Measurements from ENCODE around the gene CSNK1E. TPM values are rescaled to one million over a fixed set of nuclear protein-coding genes. Genes with fewer than 3 reads are reported as not detected.

The CSNK1E gene
- total and polyA plus RNA-seq, 5 experiments from 2014 or later: 9.1 to 116 (median 16.1) TPM

DNA sequence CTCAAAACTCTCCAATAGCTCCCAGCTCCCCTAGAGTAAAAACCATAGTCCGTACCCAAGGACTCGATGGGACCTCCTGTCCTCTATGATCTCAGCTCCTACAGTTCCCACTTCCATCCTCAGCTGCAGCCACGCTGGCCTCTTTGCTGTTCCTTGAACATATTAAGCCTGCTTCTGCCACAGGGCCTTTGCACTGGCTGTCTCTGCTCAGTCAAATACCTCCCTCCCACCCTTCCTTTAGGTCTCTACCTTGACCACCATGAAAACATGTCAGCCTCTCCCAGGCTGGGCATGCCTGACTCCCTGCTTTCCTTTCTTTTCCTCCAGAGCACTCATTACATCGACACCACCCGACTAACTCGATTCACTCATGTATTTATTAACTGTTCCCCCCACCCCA is 69.0 kb downstream of the CSNK1E start:
- Mint-ChIP-seq H3K9me3 (peaks cover 0 to 3% (median 0%) of the 10 kb centered on the region in 9 donors), H3K27me3 (no peaks in the 10 kb centered on the region), H3K4me1 (peaks cover 2 to 11% (median 7%) of the 10 kb centered on the region in 4 donors), H3K27ac (peak overlapping the region in 1 of 10 donors; percentile 7), H3K36me3 (peaks cover 0 to 34% (median 16%) of the 10 kb centered on the region in 3 donors), H3K4me3 (no peak overlapping the region)
- ATAC-seq (no peak), DNase-seq (no peak)
- POLR2A ChIA-PET: no interaction called here

DNA sequence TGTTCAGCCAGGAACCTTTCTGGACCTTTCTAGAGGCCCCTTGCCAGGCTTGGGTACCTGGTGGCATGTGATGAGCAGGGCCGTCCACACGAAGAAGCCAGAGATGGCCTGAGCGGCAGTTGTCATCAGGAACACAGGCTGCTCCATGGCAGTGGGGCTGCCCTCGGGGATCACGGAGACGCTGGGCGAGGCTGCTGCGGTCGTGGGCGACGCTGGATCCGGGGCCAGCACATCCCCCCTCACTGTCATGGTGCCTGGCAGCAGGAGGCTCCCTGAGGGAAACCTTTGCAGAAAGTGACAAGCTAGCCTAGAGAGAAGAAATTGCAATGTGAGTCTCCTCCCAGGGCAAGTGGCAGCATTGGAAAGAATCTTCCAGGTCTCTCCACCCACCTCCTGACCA is 69.5 kb downstream of the CSNK1E start:
- peaks cover 0 to 3% (median 0%) of the 10 kb centered on the region in 9 donors for H3K9me3 Mint-ChIP-seq
- peaks cover 0 to 34% (median 16%) of the 10 kb centered on the region in 3 donors for H3K36me3 Mint-ChIP-seq
- H3K27me3 Mint-ChIP-seq: no peaks in the 10 kb centered on the region
- H3K27ac Mint-ChIP-seq: peak overlapping the region in 2 of 10 donors; percentile 2 to 28
- ATAC-seq (no peak), DNase-seq (no peak)
- H3K4me1 Mint-ChIP-seq: peaks cover 2 to 11% (median 7%) of the 10 kb centered on the region in 4 donors
- no peak overlapping the region for H3K4me3 Mint-ChIP-seq
- POLR2A ChIA-PET: no interaction called here

DNA sequence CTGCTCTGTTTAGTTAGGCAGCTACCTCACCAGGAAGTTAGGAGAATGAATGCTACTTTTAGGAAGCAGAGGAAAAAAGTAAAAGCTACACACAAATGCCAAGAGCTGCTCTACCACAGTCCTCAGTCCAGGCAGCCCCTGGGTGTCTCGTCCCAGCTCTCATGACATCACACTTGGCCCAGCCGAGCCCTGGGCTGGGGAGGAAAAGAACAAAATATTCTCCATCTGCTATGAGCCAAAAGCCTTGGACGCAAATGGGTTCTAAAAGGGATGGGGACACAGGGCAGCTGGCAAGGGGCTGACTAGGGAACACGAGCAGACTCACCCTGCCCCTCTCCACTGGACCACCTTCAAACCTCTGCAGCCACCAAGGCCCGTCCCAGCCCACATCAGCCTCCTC is 70.5 kb downstream of the CSNK1E start:
- H3K9me3 Mint-ChIP-seq: peaks cover 0 to 3% (median 0%) of the 10 kb centered on the region in 9 donors
- POLR2A ChIA-PET: no interaction called here
- peaks cover 0 to 39% (median 16%) of the 10 kb centered on the region in 3 donors for H3K36me3 Mint-ChIP-seq
- H3K4me1 Mint-ChIP-seq: peaks cover 2 to 11% (median 5%) of the 10 kb centered on the region in 4 donors
- H3K4me3 Mint-ChIP-seq: no peak overlapping the region
- H3K27me3 Mint-ChIP-seq: no peaks in the 10 kb centered on the region
- no peak overlapping the region for H3K27ac Mint-ChIP-seq
- ATAC-seq: no peak
- no peak for DNase-seq

DNA sequence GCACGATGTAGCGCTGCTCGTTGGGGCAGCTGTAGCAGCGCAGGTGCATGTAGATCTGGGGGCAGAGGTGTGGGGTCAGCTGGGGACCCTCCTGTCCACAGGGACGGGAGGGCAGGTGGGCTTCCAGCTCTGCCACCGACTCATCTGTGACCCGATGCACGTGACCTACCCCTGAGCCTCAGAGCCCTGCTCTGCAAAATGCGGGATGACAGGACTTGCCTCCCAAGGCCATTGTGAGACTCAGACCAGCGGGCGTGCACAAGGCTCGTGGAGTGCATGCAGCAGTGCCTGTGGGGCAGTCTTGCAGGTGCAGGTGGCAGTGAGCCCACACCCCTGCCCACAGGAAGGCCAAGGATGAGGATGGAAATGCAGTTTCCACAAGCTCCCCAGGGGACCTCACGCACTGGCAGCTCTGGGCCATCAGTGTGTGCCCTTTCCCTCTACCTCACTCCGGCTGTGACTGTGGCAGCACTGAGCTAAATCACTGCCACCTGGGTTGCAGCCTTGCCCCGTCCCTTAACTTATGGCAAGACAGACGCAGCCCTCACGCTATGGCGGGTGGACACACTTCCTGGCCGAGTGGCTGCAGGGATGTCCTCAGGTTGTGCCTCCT is 71.1 kb downstream of the CSNK1E start:
- Mint-ChIP-seq H3K36me3 (peaks cover 0 to 41% (median 16%) of the 10 kb centered on the region in 3 donors), H3K27ac (no peak overlapping the region), H3K4me3 (no peak overlapping the region), H3K27me3 (no peaks in the 10 kb centered on the region), H3K9me3 (peaks cover 0 to 3% (median 0%) of the 10 kb centered on the region in 9 donors), H3K4me1 (peaks cover 2 to 11% (median 5%) of the 10 kb centered on the region in 4 donors)
- ATAC-seq (no peak), DNase-seq (no peak)
- POLR2A ChIA-PET: no interaction called here

DNA sequence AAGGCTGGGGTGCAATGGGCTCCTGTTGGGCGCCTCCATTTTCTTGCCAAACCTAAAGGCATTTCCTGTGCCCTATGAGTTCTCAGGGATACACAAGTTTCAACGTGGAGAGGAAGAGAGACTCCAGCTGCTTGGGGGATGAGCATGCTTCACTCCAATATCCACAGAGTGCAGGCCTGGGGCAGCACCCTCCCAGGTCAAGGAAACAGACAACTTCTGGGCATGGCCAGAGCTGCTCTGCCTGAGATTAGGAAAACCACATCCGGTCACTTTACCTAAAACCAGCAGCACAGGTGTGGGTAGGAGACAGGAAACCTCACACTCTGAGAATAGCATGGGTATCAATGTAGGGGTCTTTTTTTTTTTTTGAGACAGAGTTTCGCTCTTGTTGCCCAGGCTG is 73.1 kb downstream of the CSNK1E start:
- Mint-ChIP-seq H3K36me3 (peaks cover 0 to 51% (median 10%) of the 10 kb centered on the region in 3 donors), H3K9me3 (no peaks in the 10 kb centered on the region), H3K4me1 (peaks cover 0 to 10% (median 4%) of the 10 kb centered on the region in 4 donors), H3K27ac (no peak overlapping the region), H3K27me3 (no peaks in the 10 kb centered on the region), H3K4me3 (no peak overlapping the region)
- DNase-seq (no peak), ATAC-seq (no peak)
- POLR2A ChIA-PET: no interaction called here

DNA sequence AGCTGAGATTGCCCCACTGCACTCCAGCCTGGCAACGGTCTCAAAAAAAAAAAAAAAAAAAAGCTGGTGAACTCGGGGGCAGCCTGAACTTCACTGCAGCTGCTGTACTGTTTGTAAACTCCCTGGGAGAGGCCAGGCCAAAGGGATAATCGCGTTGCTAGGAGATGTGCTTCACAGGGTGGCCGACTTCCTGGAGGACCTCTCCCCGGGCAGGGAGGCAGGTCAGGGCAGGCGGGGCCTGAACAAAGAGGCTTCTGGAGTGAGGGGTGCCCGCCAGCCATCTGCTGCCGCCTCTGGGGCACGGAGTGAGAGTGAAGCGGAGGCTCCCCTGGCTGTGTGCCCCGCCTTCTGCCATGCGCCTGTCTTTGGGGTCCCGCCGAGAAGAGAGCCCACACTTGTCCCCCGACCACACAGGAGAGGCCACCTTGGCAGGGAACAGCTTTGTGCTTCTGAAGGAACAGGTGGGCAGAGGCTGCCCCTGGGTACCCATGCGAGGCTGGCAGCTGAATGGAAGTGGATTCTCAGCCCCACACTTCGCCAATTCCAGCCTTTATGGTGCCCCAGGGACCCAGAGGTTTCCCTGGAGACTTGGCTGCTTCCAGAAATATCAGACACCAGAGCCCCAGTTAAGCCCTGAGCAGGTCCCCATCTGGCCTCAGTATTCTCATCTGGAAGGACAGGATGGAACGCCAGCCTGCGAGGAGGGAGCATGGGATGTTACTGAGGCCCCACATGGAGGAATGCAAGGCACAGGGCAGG is 74.0 kb downstream of the CSNK1E start:
- Mint-ChIP-seq H3K4me3 (no peak overlapping the region), H3K9me3 (no peaks in the 10 kb centered on the region)

DNA sequence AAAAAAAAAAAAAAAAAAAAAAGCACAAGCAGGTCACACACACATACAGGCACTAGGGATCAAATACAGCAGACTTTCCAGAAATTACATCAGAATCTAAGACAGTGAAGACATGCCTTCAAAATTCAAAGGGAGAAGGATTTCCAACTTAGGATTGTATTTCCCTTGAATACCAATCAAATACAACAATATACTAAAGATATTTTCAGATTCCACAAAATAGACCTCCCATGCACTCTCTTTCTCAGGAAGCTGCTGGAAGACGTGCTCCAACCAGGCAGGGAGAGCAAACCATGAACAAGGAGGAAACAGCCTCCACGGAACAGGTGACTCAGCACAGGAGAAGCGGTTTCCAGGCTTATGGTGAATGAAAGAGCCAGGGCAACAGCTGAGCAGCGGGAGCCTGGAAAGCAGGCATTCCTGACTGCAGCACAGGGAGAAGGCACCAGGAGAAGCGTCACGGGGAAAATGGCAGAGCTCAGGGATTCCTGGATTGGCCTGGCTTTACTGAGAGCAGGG is 76.4 kb downstream of the CSNK1E start:
- Mint-ChIP-seq H3K4me1 (peaks cover 0 to 6% (median 2%) of the 10 kb centered on the region in 4 donors), H3K4me3 (no peak overlapping the region), H3K36me3 (peaks cover 0 to 62% (median 3%) of the 10 kb centered on the region in 3 donors), H3K27ac (no peak overlapping the region), H3K27me3 (no peaks in the 10 kb centered on the region), H3K9me3 (no peaks in the 10 kb centered on the region)
- POLR2A ChIA-PET: no interaction called here
- DNase-seq (no peak), ATAC-seq (no peak)

More for the DNA sequence above, 74.0 kb downstream of the CSNK1E start:
- ATAC-seq (no peak), DNase-seq (no peak)
- H3K36me3 Mint-ChIP-seq: peaks cover 0 to 55% (median 10%) of the 10 kb centered on the region in 3 donors
- peaks cover 0 to 6% (median 3%) of the 10 kb centered on the region in 4 donors for H3K4me1 Mint-ChIP-seq
- POLR2A ChIA-PET: no interaction called here
- H3K27ac Mint-ChIP-seq: no peak overlapping the region
- H3K27me3 Mint-ChIP-seq: no peaks in the 10 kb centered on the region

Other genes with a start within 250 kb of the CSNK1E start
- not detected for gene SLC16A8, start 233.2 kb downstream of the CSNK1E start, total RNA-seq
- not detected for gene SLC16A8, start 233.2 kb downstream of the CSNK1E start, polyA plus RNA-seq
- gene BAIAP2L2, start 206.7 kb downstream of the CSNK1E start, total RNA-seq: 1 to 10 TPM; 2.2 to 2.7 TPM
- gene BAIAP2L2, start 206.7 kb downstream of the CSNK1E start, polyA plus RNA-seq: not detected
- gene PLA2G6, start 135.6 kb downstream of the CSNK1E start, total RNA-seq: 100 to 1,000 TPM; 173 to 186 TPM
- gene PLA2G6, start 135.6 kb downstream of the CSNK1E start, polyA plus RNA-seq: 1 to 10 TPM; 2.6 to 7.2 (median 2.6) TPM
- gene MAFF, start 115.4 kb downstream of the CSNK1E start, total RNA-seq: 1 to 10 TPM; 5.5 to 6.2 TPM
- 1 to 10 TPM; 2.6 to 3.3 (median 3.0) TPM for gene MAFF, start 115.4 kb downstream of the CSNK1E start, polyA plus RNA-seq
- 10 to 100 TPM; 25.5 to 26.8 TPM for gene TMEM184B, start 44.4 kb downstream of the CSNK1E start, total RNA-seq
- gene TMEM184B, start 44.4 kb downstream of the CSNK1E start, polyA plus RNA-seq: 10 to 100 TPM in 1 of 3 donors, 1 to 10 TPM in 2; 5.1 to 13.0 (median 5.4) TPM
- gene KCNJ4, start 137.8 kb upstream of the CSNK1E start, total RNA-seq: not detected
- not detected for gene KCNJ4, start 137.8 kb upstream of the CSNK1E start, polyA plus RNA-seq
- not detected for gene KDELR3, start 150.7 kb upstream of the CSNK1E start, total RNA-seq
- gene KDELR3, start 150.7 kb upstream of the CSNK1E start, polyA plus RNA-seq: under 1 TPM in 2 of 3 donors, not detected in 1; 0.11 to 0.28 TPM
- 1,000 to 10,000 TPM; 1,031 to 1,044 TPM for gene DDX17, start 188.9 kb upstream of the CSNK1E start, total RNA-seq
- 10 to 100 TPM; 27.3 to 38.7 (median 28.2) TPM for gene DDX17, start 188.9 kb upstream of the CSNK1E start, polyA plus RNA-seq

Measured in naive thymus-derived CD8-positive, alpha-beta T cell (primary cell).